Skeletal muscle satellite cell (primary cell): ENCODE measurements around the gene PRLH.

Experiments
- H3K27me3 ChIP-seq: 2 replicates; pipeline ENCODE4 v1.7.0; 2013; ENCODE audit warnings: low read length; ENCODE audit not compliant: control insufficient read depth, insufficient read depth
- H3K36me3 ChIP-seq: 2 replicates; pipeline ENCODE4 v1.7.0; 2013; ENCODE audit warnings: mild to moderate bottlenecking, control low read depth, low read length; ENCODE audit not compliant: insufficient read depth
- H3K4me1 ChIP-seq: 2 replicates; pipeline ENCODE4 v1.7.0; 2013; ENCODE audit warnings: low read length; ENCODE audit not compliant: control insufficient read depth, insufficient read depth
- H3K4me2 ChIP-seq: 2 replicates; pipeline ENCODE4 v1.7.0; 2013; ENCODE audit warnings: mild to moderate bottlenecking, low read length
- H3K4me3 ChIP-seq: 2 replicates; pipeline ENCODE4 v1.7.0; 2013; ENCODE audit warnings: low read length
- H3K9ac ChIP-seq: 2 replicates; pipeline ENCODE4 v1.7.0; 2013; ENCODE audit warnings: mild to moderate bottlenecking, low read depth, low read length, moderate library complexity
- H3K9me3 ChIP-seq: replicated peaks from 2 replicates; pipeline ENCODE4 v1.7.0; 2013; ENCODE audit warnings: mild to moderate bottlenecking, control low read depth, low read length

The PRLH gene

GRCh38 chr2:237555560-237555959 is 10.8 kb upstream of the PRLH start:
- Histone ChIP-seq H3K4me1 (peaks cover 13% of the 10 kb centered on the region), H3K9me3 (peaks cover 10% of the 10 kb centered on the region), H3K4me3 (no peak overlapping the region), H3K4me2 (no peak overlapping the region), H3K9ac (no peak overlapping the region), H3K27me3 (no peaks in the 10 kb centered on the region), H3K36me3 (peaks cover 69% of the 10 kb centered on the region)

GRCh38 chr2:237556773-237557632 is 9.4 kb upstream of the PRLH start:
- Histone ChIP-seq H3K36me3 (peaks cover 55% of the 10 kb centered on the region), H3K27me3 (no peaks in the 10 kb centered on the region), H3K4me1 (peaks cover 13% of the 10 kb centered on the region)

GRCh38 chr2:237557633-237558015 is 8.8 kb upstream of the PRLH start:
- Histone ChIP-seq H3K9me3 (peaks cover 10% of the 10 kb centered on the region), H3K27me3 (no peaks in the 10 kb centered on the region), H3K36me3 (peaks cover 49% of the 10 kb centered on the region), H3K4me1 (peaks cover 13% of the 10 kb centered on the region), H3K4me2 (no peak overlapping the region), H3K9ac (no peak overlapping the region), H3K4me3 (no peak overlapping the region)

More at GRCh38 chr2:237556773-237557632, 9.4 kb upstream of the PRLH start:
- Histone ChIP-seq H3K4me3 (no peak overlapping the region), H3K4me2 (no peak overlapping the region), H3K9ac (no peak overlapping the region), H3K9me3 (peaks cover 10% of the 10 kb centered on the region)

GRCh38 chr2:237558961-237559641 is 7.3 kb upstream of the PRLH start:
- no peak overlapping the region for H3K4me3 ChIP-seq
- peaks cover 34% of the 10 kb centered on the region for H3K36me3 ChIP-seq
- H3K4me1 ChIP-seq: peaks cover 13% of the 10 kb centered on the region
- H3K27me3 ChIP-seq: peaks cover 9% of the 10 kb centered on the region
- H3K9ac ChIP-seq: no peak overlapping the region
- H3K4me2 ChIP-seq: peak overlapping the region; percentile 9
- peaks cover 3% of the 10 kb centered on the region for H3K9me3 ChIP-seq

- peaks cover 13% of the 10 kb centered on the region for H3K4me1 ChIP-seq
- no peak overlapping the region for H3K4me2 ChIP-seq
- no peak overlapping the region for H3K4me3 ChIP-seq
- no peaks in the 10 kb centered on the region for H3K9me3 ChIP-seq
- H3K36me3 ChIP-seq: peaks cover 14% of the 10 kb centered on the region
- H3K27me3 ChIP-seq: peaks cover 12% of the 10 kb centered on the region
- no peak overlapping the region for H3K9ac ChIP-seq
Observed at GRCh38 chr2:237561221-237561620, 5.2 kb upstream of the PRLH start.

- no peaks in the 10 kb centered on the region for H3K36me3 ChIP-seq
- no peak overlapping the region for H3K4me2 ChIP-seq
- peaks cover 12% of the 10 kb centered on the region for H3K27me3 ChIP-seq
- H3K9me3 ChIP-seq: no peaks in the 10 kb centered on the region
- peaks cover 9% of the 10 kb centered on the region for H3K4me1 ChIP-seq
- H3K4me3 ChIP-seq: no peak overlapping the region
- no peak overlapping the region for H3K9ac ChIP-seq
Observed at GRCh38 chr2:237563816-237564215, 2.6 kb upstream of the PRLH start.

GRCh38 chr2:237564526-237565131 is 1.7 kb upstream of the PRLH start:
- Histone ChIP-seq H3K36me3 (no peaks in the 10 kb centered on the region), H3K27me3 (peaks cover 12% of the 10 kb centered on the region)

GRCh38 chr2:237565974-237566373 is 400 bp upstream of the PRLH start:
- no peak overlapping the region for H3K4me3 ChIP-seq
- peaks cover 12% of the 10 kb centered on the region for H3K27me3 ChIP-seq
- H3K9ac ChIP-seq: no peak overlapping the region
- no peaks in the 10 kb centered on the region for H3K36me3 ChIP-seq
- no peaks in the 10 kb centered on the region for H3K9me3 ChIP-seq
- H3K4me1 ChIP-seq: no peaks in the 10 kb centered on the region
- no peak overlapping the region for H3K4me2 ChIP-seq

More at GRCh38 chr2:237564526-237565131, 1.7 kb upstream of the PRLH start:
- H3K9me3 ChIP-seq: no peaks in the 10 kb centered on the region
- H3K4me1 ChIP-seq: peaks cover under 1% of the 10 kb centered on the region
- H3K4me2 ChIP-seq: no peak overlapping the region
- H3K4me3 ChIP-seq: no peak overlapping the region
- H3K9ac ChIP-seq: no peak overlapping the region

- no peak overlapping the region for H3K4me2 ChIP-seq
- no peak overlapping the region for H3K4me3 ChIP-seq
- H3K9ac ChIP-seq: no peak overlapping the region
- H3K4me1 ChIP-seq: peaks cover 8% of the 10 kb centered on the region
- H3K9me3 ChIP-seq: no peaks in the 10 kb centered on the region
- peaks cover 12% of the 10 kb centered on the region for H3K27me3 ChIP-seq
- H3K36me3 ChIP-seq: no peaks in the 10 kb centered on the region
Observed at GRCh38 chr2:237567276-237568029, 1.1 kb downstream of the PRLH start.

- Histone ChIP-seq H3K4me2 (no peak overlapping the region), H3K4me3 (no peak overlapping the region), H3K4me1 (peaks cover 9% of the 10 kb centered on the region), H3K9me3 (no peaks in the 10 kb centered on the region), H3K9ac (no peak overlapping the region), H3K27me3 (peaks cover 12% of the 10 kb centered on the region), H3K36me3 (no peaks in the 10 kb centered on the region)
Observed at GRCh38 chr2:237568121-237568660, 1.8 kb downstream of the PRLH start.

GRCh38 chr2:237569041-237569440 is 2.7 kb downstream of the PRLH start:
- Histone ChIP-seq H3K4me1 (peaks cover 9% of the 10 kb centered on the region), H3K9ac (no peak overlapping the region), H3K4me2 (no peak overlapping the region), H3K36me3 (no peaks in the 10 kb centered on the region), H3K27me3 (peaks cover 3% of the 10 kb centered on the region), H3K9me3 (no peaks in the 10 kb centered on the region), H3K4me3 (no peak overlapping the region)
